ENCODE results near the gene GOLPH3. TPM values are rescaled to one million over a fixed set of nuclear protein-coding genes. Genes with fewer than 3 reads are reported as not detected.

The GOLPH3 gene
- total and polyA plus RNA-seq, 2 experiments from 2014 or later = 68.5 to 96.1 TPM

- Histone ChIP-seq H3K79me2 (replicated peaks; ENCODE audit: insufficient read depth) (peaks cover 82% of the 10 kb centered on the region), H2AFZ (no peak overlapping the region), H3K4me2 (no peak overlapping the region), H3K27ac (ENCODE audit: low read depth) (no peak overlapping the region), H3K36me3 (ENCODE audit: insufficient read depth) (peaks cover 27% of the 10 kb centered on the region; the same call in 1 of the 2 replicates), H3K9me2 (ENCODE audit: insufficient read depth) (no peaks in the 10 kb centered on the region), H3F3A (replicated peaks; ENCODE audit: low read depth) (peaks cover 7% of the 10 kb centered on the region; the same call in 1 of the 2 replicates), H3K27me3 (ENCODE audit: insufficient read depth) (no peaks in the 10 kb centered on the region), H4K20me1 (replicated peaks; ENCODE audit: insufficient read depth) (peaks cover 30% of the 10 kb centered on the region), H3K4me1 (ENCODE audit: insufficient read depth) (peaks cover 7% of the 10 kb centered on the region), H3K4me3 (no peak overlapping the region)
- no peak for TF ChIP-seq ETS1 (IDR thresholded peaks at IDR 0.05)
- TF ChIP-seq REST (IDR thresholded peaks at IDR 0.05; ENCODE audit: unreplicated experiment) = no peak
- TF ChIP-seq STAT1 (IDR thresholded peaks at IDR 0.05; ENCODE audit: unreplicated experiment) = no peak
- no peak for TF ChIP-seq EZH2 (IDR thresholded peaks at IDR 0.05; ENCODE audit: low read depth, unreplicated experiment)
- no peak for TF ChIP-seq JUNB (IDR thresholded peaks at IDR 0.05; ENCODE audit: unreplicated experiment)
- no peak for TF ChIP-seq ZNF114 (CRISPR knock-in tag; IDR thresholded peaks at IDR 0.05)
- TF ChIP-seq NANOG (IDR thresholded peaks at IDR 0.05; ENCODE audit: borderline replicate concordance) = no peak
- TF ChIP-seq CTCF (conservative IDR thresholded peaks at IDR 0.05; ENCODE audit: low read depth in 2 of 2) = no peak
- no peak for TF ChIP-seq CREB1 (CRISPR knock-in tag; IDR thresholded peaks at IDR 0.05; ENCODE audit: low read depth)
- Mint-ChIP-seq H3K4me1 (peaks cover 12% of the 10 kb centered on the region), H3K27me3 (ENCODE audit: insufficient read depth, low read depth, poor library complexity) (peaks cover 19% of the 10 kb centered on the region), H3K4me3 (peak overlapping the region; percentile 53; the same call in 2 of the 3 replicates), H3K27ac (peak overlapping the region; percentile 41; the same call in 1 of the 2 replicates), H3K9me3 (no peaks in the 10 kb centered on the region; the same call in 2 of the 3 replicates), H3K36me3 (ENCODE audit: low read depth) (peaks cover 75% of the 10 kb centered on the region)
- ATAC-seq (no peak), DNase-seq (ENCODE audit: low spot score) (no peak)
Measured at GRCh38 chr5:32170303-32171151, 3.6 kb downstream of the GOLPH3 start.

All from GM23338 (cell line).